Lower leg skin (tissue), 3 donors: ENCODE measurements around the gene ZNF592.

ENCODE experiments used
- CTCF ChIP-seq, 3 donors: fragments of 450-650 bp; IDR thresholded peaks; one replicate each; pipeline ENCODE4 v1.5.1; 2016; ENCODE audit warnings: antibody characterized with exemption in 3 of 3, mild to moderate bottlenecking in 3 of 3, moderate library complexity in 2 of 3
- POLR2A ChIP-seq, 2 donors: fragments of 450-650 bp; IDR thresholded peaks; one replicate each; pipeline ENCODE4 v1.6.1; 2016 to 2017; ENCODE audit warnings: antibody characterized with exemption in 2 of 2, mild to moderate bottlenecking in 1 of 2, moderate library complexity in 1 of 2

- TF ChIP-seq CTCF (IDR thresholded peaks at IDR 0.05): no peak
- no peak for TF ChIP-seq POLR2A (IDR thresholded peaks at IDR 0.05)
Observed at GRCh38 chr15:84781495-84781894, 33.1 kb downstream of the ZNF592 start.
